ENCODE results near the gene CMTR1.
"Not testable (repeated sequence)": the region's sequence is repeated elsewhere in the genome, so short reads cannot be mapped to it uniquely, and the experiment has no call there.

CMTR1 gene

GRCh38 chr6:37435373-37435772 is 2.4 kb downstream of the CMTR1 start:
- TF ChIP-seq CTCF (conservative IDR thresholded peaks at IDR 0.05) (no peak), ZFX (IDR thresholded peaks at IDR 0.05) (no peak)
- H3K27ac ChIP-seq: no peak overlapping the region

- TF ChIP-seq ZFX (IDR thresholded peaks at IDR 0.05): no peak
- TF ChIP-seq CTCF (conservative IDR thresholded peaks at IDR 0.05): peak; percentile 10; the same call in 1 of the 2 replicates
- H3K27ac ChIP-seq: no peak overlapping the region
These were observed 2.8 kb downstream of the CMTR1 start for GRCh38 chr6:37435816-37436215.

GRCh38 chr6:37438930-37439329 is 5.9 kb downstream of the CMTR1 start:
- no peak overlapping the region for H3K27ac ChIP-seq
- no peak for TF ChIP-seq CTCF (conservative IDR thresholded peaks at IDR 0.05)
- TF ChIP-seq ZFX (IDR thresholded peaks at IDR 0.05): no peak

- TF ChIP-seq CTCF (conservative IDR thresholded peaks at IDR 0.05) (no peak), ZFX (IDR thresholded peaks at IDR 0.05) (no peak)
- H3K27ac ChIP-seq: no peak overlapping the region
These were observed 8.6 kb downstream of the CMTR1 start for GRCh38 chr6:37441651-37442050.

- no peak overlapping the region for H3K27ac ChIP-seq
- TF ChIP-seq CTCF (conservative IDR thresholded peaks at IDR 0.05) (no peak), ZFX (IDR thresholded peaks at IDR 0.05) (no peak)
These were observed 9.6 kb downstream of the CMTR1 start for GRCh38 chr6:37442416-37443215.

GRCh38 chr6:37443216-37443542 is 10.2 kb downstream of the CMTR1 start:
- H3K27ac ChIP-seq: not testable (repeated sequence)

GRCh38 chr6:37449984-37450383 is 17.0 kb downstream of the CMTR1 start:
- TF ChIP-seq ZFX (IDR thresholded peaks at IDR 0.05) (no peak), CTCF (conservative IDR thresholded peaks at IDR 0.05) (no peak)
- no peak overlapping the region for H3K27ac ChIP-seq
